ENCODE results near the gene ESPNL.

- TF ChIP-seq POLR2A (IDR thresholded peaks at IDR 0.05) (no peak), CTCF (IDR thresholded peaks at IDR 0.05) (no peak)
These were observed 36.8 kb downstream of the ESPNL start for GRCh38 chr2:238136820-238137537.
